ENCODE data around the gene TSKU.
"Not testable (repeated sequence)": the region's sequence is repeated elsewhere in the genome, so short reads cannot be mapped to it uniquely, and the experiment has no call there.

Gene TSKU, protein sequence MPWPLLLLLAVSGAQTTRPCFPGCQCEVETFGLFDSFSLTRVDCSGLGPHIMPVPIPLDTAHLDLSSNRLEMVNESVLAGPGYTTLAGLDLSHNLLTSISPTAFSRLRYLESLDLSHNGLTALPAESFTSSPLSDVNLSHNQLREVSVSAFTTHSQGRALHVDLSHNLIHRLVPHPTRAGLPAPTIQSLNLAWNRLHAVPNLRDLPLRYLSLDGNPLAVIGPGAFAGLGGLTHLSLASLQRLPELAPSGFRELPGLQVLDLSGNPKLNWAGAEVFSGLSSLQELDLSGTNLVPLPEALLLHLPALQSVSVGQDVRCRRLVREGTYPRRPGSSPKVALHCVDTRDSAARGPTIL

DNA sequence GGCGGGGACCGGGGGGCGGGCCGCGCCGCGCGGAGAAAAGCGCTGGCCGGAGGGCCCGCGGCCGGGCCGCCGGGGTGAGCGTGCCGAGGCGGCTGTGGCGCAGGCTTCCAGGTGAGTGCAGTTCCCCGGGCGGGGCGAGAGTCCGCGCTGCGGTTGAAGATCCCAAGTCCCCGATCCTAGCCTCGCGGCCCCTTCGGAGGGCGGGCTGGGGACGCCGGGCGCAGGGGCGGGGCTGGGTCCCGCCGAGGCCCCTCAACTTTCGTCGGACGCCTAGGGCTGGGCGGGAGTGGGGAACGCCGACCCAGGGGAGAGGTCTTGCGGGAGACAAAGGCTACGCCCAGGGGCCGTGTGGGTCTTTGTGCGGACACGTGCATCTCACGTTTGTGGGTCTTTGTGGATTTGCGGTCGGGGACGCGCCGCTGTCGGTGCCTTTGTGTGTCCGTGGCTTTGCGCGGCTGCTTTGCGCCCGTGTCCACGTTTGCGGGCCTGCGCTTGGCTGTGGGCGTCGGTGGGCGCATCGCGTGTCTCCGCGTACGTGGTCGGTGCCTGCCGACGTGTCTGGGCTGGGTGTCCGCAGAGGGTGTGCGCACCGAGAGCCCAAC lies at the start of gene TSKU:
TSKU (plus strand) TSS at position 63 of the 602 bp plus-strand sequence. CDS start 12,261 bp downstream, outside the sequence.
- Histone ChIP-seq H3K9ac (ENCODE audit: low read length) (peak within 1 kb of the TSS; percentile 92), H3K36me3 (ENCODE audit: control insufficient read depth, low read depth, low read length) (no peaks in the 10 kb centered on the region), H3K27ac (ENCODE audit: low read length) (peak within 1 kb of the TSS; percentile 80), H3K9me3 (ENCODE audit: control insufficient read depth, low read depth, low read length) (no peaks in the 10 kb centered on the region), H3K4me1 (ENCODE audit: control insufficient read depth, low read depth, low read length) (peaks cover 38% of the 10 kb centered on the region), H3K27me3 (ENCODE audit: control insufficient read depth, insufficient read depth, low read length) (no peaks in the 10 kb centered on the region), H3K4me3 (ENCODE audit: low read length) (peak within 1 kb of the TSS; percentile 87)

- H3K27ac ChIP-seq (ENCODE audit: low read length); H3K9ac ChIP-seq (ENCODE audit: low read length); H3K36me3 ChIP-seq (ENCODE audit: control insufficient read depth, low read depth, low read length); H3K9me3 ChIP-seq (ENCODE audit: control insufficient read depth, low read depth, low read length); H3K4me3 ChIP-seq (ENCODE audit: low read length); H3K27me3 ChIP-seq (ENCODE audit: control insufficient read depth, insufficient read depth, low read length): not testable (repeated sequence)
- H3K4me1 ChIP-seq (ENCODE audit: control insufficient read depth, low read depth, low read length), result peaks cover 19% of the 10 kb centered on the region
Observed at GRCh38 chr11:76733906-76734305, 49.2 kb upstream of the TSKU start.

- no peak overlapping the region for H3K27ac ChIP-seq (ENCODE audit: low read length)
- H3K9ac ChIP-seq (ENCODE audit: low read length), result no peak overlapping the region
- H3K36me3 ChIP-seq (ENCODE audit: control insufficient read depth, low read depth, low read length), result no peaks in the 10 kb centered on the region
- H3K9me3 ChIP-seq (ENCODE audit: control insufficient read depth, low read depth, low read length), result no peaks in the 10 kb centered on the region
- H3K4me1 ChIP-seq (ENCODE audit: control insufficient read depth, low read depth, low read length), result peaks cover 19% of the 10 kb centered on the region
- H3K4me3 ChIP-seq (ENCODE audit: low read length), result no peak overlapping the region
- H3K27me3 ChIP-seq (ENCODE audit: control insufficient read depth, insufficient read depth, low read length), result peaks cover 4% of the 10 kb centered on the region
Observed at GRCh38 chr11:76734456-76735420, 48.4 kb upstream of the TSKU start.

DNA sequence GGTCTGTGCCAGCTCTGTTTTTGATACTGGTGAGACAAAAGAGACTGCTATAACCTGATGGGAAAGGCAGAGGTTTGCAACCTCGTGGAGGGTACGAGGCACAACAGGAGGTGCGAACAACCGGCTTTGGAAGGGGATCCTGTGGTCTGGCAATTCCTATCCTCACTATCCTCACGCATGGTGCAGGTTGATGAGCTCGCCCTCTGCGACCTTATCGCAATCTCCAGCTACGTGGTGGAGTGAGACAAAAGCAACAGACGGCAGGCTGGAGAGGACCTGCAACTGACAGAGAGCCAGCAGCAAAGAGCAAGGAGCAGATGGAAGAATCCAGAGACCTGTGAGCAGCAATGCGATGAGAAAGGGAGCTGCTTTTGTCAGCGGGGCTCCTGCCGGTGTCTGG lies 47.3 kb upstream of the TSKU start:
- Histone ChIP-seq H3K9me3 (ENCODE audit: control insufficient read depth, low read depth, low read length) (no peaks in the 10 kb centered on the region), H3K9ac (ENCODE audit: low read length) (no peak overlapping the region)

DNA sequence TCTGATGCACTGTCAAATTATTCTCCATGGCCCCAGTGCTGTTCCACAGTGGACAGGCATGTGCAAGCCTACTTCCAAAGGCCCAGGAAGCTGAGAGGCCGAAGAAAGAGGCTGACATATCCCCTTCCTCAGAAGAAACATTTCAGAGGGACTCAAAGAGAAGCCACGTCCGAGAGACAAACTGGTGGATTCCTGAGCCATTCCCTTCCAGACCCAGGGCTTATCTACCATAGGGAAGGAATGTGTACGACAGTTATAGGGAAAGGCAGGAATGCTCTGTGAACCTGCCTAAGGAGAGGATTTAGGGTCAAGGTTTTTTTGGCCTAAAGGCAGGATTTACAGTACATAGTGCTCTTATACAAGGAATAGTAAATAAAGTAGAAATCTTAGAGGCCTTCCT lies 46.9 kb upstream of the TSKU start:
- H3K36me3 ChIP-seq (ENCODE audit: control insufficient read depth, low read depth, low read length), result no peaks in the 10 kb centered on the region
- no peak overlapping the region for H3K27ac ChIP-seq (ENCODE audit: low read length)
- no peak overlapping the region for H3K9ac ChIP-seq (ENCODE audit: low read length)
- no peaks in the 10 kb centered on the region for H3K9me3 ChIP-seq (ENCODE audit: control insufficient read depth, low read depth, low read length)
- peaks cover 19% of the 10 kb centered on the region for H3K4me1 ChIP-seq (ENCODE audit: control insufficient read depth, low read depth, low read length)
- no peak overlapping the region for H3K4me3 ChIP-seq (ENCODE audit: low read length)
- H3K27me3 ChIP-seq (ENCODE audit: control insufficient read depth, insufficient read depth, low read length), result peaks cover 4% of the 10 kb centered on the region

More for the DNA sequence above, 47.3 kb upstream of the TSKU start:
- H3K27me3 ChIP-seq (ENCODE audit: control insufficient read depth, insufficient read depth, low read length), result peaks cover 4% of the 10 kb centered on the region
- H3K36me3 ChIP-seq (ENCODE audit: control insufficient read depth, low read depth, low read length), result no peaks in the 10 kb centered on the region
- H3K4me1 ChIP-seq (ENCODE audit: control insufficient read depth, low read depth, low read length), result peaks cover 19% of the 10 kb centered on the region
- no peak overlapping the region for H3K27ac ChIP-seq (ENCODE audit: low read length)
- no peak overlapping the region for H3K4me3 ChIP-seq (ENCODE audit: low read length)

DNA sequence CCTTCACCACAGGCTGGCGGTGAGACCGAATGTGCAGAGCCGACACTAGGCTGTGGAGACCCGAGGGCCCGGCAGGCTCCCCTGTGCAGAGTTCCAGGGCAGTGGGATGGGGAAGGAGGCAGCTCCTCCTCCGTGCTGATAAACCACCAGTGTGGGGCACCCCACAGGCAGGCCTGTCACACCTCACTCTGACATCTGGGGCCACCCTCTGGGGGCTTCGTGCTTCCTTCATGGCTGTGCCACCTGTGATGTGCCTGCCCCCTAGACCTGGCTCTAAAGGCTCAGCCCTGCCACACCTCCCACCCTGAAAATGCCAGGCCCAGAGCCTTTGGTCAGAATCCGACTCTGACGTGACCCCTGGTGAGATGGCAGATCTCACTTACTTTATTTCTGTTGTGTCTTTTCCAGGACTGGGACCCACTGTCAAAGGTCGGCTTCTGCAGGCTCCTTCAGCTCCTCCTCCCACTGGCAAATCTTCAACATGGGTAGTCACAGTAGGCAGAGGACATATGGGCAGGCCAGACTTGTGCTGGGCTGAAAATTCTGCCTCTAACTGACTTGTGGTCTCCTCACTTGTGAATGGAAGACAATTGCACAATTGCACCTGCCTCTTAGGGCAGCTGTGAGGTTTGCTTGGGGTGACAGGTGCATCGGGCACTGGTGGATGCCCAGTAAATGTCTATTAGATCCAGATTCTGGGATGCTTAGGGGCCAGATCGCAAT lies 46.2 kb upstream of the TSKU start:
- Histone ChIP-seq H3K4me1 (ENCODE audit: control insufficient read depth, low read depth, low read length) (peaks cover 19% of the 10 kb centered on the region), H3K4me3 (ENCODE audit: low read length) (no peak overlapping the region), H3K27me3 (ENCODE audit: control insufficient read depth, insufficient read depth, low read length) (peaks cover 4% of the 10 kb centered on the region)

GRCh38 chr11:76738618-76739240 lies 44.4 kb upstream of the TSKU start:
- Histone ChIP-seq H3K9ac (ENCODE audit: low read length) (no peak overlapping the region), H3K4me3 (ENCODE audit: low read length) (no peak overlapping the region), H3K9me3 (ENCODE audit: control insufficient read depth, low read depth, low read length) (no peaks in the 10 kb centered on the region), H3K4me1 (ENCODE audit: control insufficient read depth, low read depth, low read length) (peaks cover 19% of the 10 kb centered on the region), H3K36me3 (ENCODE audit: control insufficient read depth, low read depth, low read length) (no peaks in the 10 kb centered on the region), H3K27me3 (ENCODE audit: control insufficient read depth, insufficient read depth, low read length) (peaks cover 4% of the 10 kb centered on the region), H3K27ac (ENCODE audit: low read length) (no peak overlapping the region)

More for the DNA sequence above, 46.2 kb upstream of the TSKU start:
- H3K36me3 ChIP-seq (ENCODE audit: control insufficient read depth, low read depth, low read length), result no peaks in the 10 kb centered on the region
- no peaks in the 10 kb centered on the region for H3K9me3 ChIP-seq (ENCODE audit: control insufficient read depth, low read depth, low read length)
- H3K27ac ChIP-seq (ENCODE audit: low read length), result no peak overlapping the region
- H3K9ac ChIP-seq (ENCODE audit: low read length), result no peak overlapping the region

GRCh38 chr11:76739798-76740197 lies 43.4 kb upstream of the TSKU start:
- Histone ChIP-seq H3K4me1 (ENCODE audit: control insufficient read depth, low read depth, low read length) (peaks cover 15% of the 10 kb centered on the region), H3K27ac (ENCODE audit: low read length) (no peak overlapping the region), H3K9me3 (ENCODE audit: control insufficient read depth, low read depth, low read length) (no peaks in the 10 kb centered on the region), H3K4me3 (ENCODE audit: low read length) (no peak overlapping the region), H3K27me3 (ENCODE audit: control insufficient read depth, insufficient read depth, low read length) (peaks cover 4% of the 10 kb centered on the region), H3K9ac (ENCODE audit: low read length) (no peak overlapping the region), H3K36me3 (ENCODE audit: control insufficient read depth, low read depth, low read length) (no peaks in the 10 kb centered on the region)

GRCh38 chr11:76740772-76741171 lies 42.4 kb upstream of the TSKU start:
- Histone ChIP-seq H3K4me3 (ENCODE audit: low read length) (no peak overlapping the region), H3K27me3 (ENCODE audit: control insufficient read depth, insufficient read depth, low read length) (peaks cover 4% of the 10 kb centered on the region), H3K9me3 (ENCODE audit: control insufficient read depth, low read depth, low read length) (no peaks in the 10 kb centered on the region), H3K9ac (ENCODE audit: low read length) (no peak overlapping the region), H3K36me3 (ENCODE audit: control insufficient read depth, low read depth, low read length) (no peaks in the 10 kb centered on the region), H3K27ac (ENCODE audit: low read length) (no peak overlapping the region), H3K4me1 (ENCODE audit: control insufficient read depth, low read depth, low read length) (peaks cover 5% of the 10 kb centered on the region)

GRCh38 chr11:76742902-76743301 lies 40.3 kb upstream of the TSKU start:
- Histone ChIP-seq H3K27me3 (ENCODE audit: control insufficient read depth, insufficient read depth, low read length) (no peaks in the 10 kb centered on the region), H3K36me3 (ENCODE audit: control insufficient read depth, low read depth, low read length) (no peaks in the 10 kb centered on the region), H3K27ac (ENCODE audit: low read length) (no peak overlapping the region), H3K9me3 (ENCODE audit: control insufficient read depth, low read depth, low read length) (no peaks in the 10 kb centered on the region), H3K9ac (ENCODE audit: low read length) (no peak overlapping the region), H3K4me3 (ENCODE audit: low read length) (no peak overlapping the region), H3K4me1 (ENCODE audit: control insufficient read depth, low read depth, low read length) (peaks cover 3% of the 10 kb centered on the region)

Data from iPS-18a (cell line).